HEK293T (cell line): ENCODE results near the gene ART1.
A peak's percentile ranks its signal among the peaks of the same experiment; 100 is the strongest.

Experiments
- CTCF ChIA-PET: fragments of 350-600 bp; formaldehyde crosslinking; extraction: SDS; loops from one replicate; lab custom pipeline; 2021; ENCODE audit warnings: antibody characterized with exemption, inconsistent platforms; lab: Yijun Ruan, JAX
- POLR2A ChIA-PET: fragments of 350-600 bp; formaldehyde crosslinking; extraction: SDS; loops from one replicate; lab custom pipeline; 2020; ENCODE audit warnings: antibody characterized with exemption, inconsistent platforms; lab: Yijun Ruan, JAX
- DNase-seq: peaks from one replicate; pipeline ENCODE4 v3.0.0; 2012; ENCODE audit warnings: mixed read lengths; ENCODE audit errors: extremely low spot score
- ARNT ChIP-seq: fragments of 450-650 bp; IDR thresholded peaks from 2 replicates; pipeline ENCODE4 v1.6.1; 2017; ENCODE audit warnings: mild to moderate bottlenecking
- BHLHE40 ChIP-seq: fragments of 450-650 bp; IDR thresholded peaks from 2 replicates; pipeline ENCODE4 v1.6.1; 2016; ENCODE audit warnings: mild to moderate bottlenecking, moderate library complexity, borderline replicate concordance
- CTBP1 ChIP-seq: fragments of 450-650 bp; IDR thresholded peaks from 2 replicates; pipeline ENCODE4 v1.6.1; 2016; ENCODE audit warnings: borderline replicate concordance
- ELF4 ChIP-seq: fragments of 450-650 bp; IDR thresholded peaks from 2 replicates; pipeline ENCODE4 v1.6.1; 2017; ENCODE audit warnings: antibody characterized with exemption
- FOXA1 ChIP-seq: fragments of 450-650 bp; IDR thresholded peaks from 2 replicates; pipeline ENCODE4 v1.6.1; 2016; ENCODE audit warnings: mild to moderate bottlenecking
- FOXK2 ChIP-seq: fragments of 450-650 bp; IDR thresholded peaks from 2 replicates; pipeline ENCODE4 v1.6.1; 2016; ENCODE audit warnings: mild to moderate bottlenecking
- FOXM1 ChIP-seq: fragments of 450-650 bp; IDR thresholded peaks from 2 replicates; pipeline ENCODE4 v1.6.1; 2017; ENCODE audit warnings: mild to moderate bottlenecking, borderline replicate concordance
- HDGF ChIP-seq: fragments of 450-650 bp; IDR thresholded peaks from 2 replicates; pipeline ENCODE4 v1.6.1; 2017; ENCODE audit warnings: antibody characterized with exemption, borderline replicate concordance
- L3MBTL2 ChIP-seq: fragments of 450-650 bp; conservative IDR thresholded peaks from 2 replicates; pipeline ENCODE4 v1.6.1; 2016; ENCODE audit warnings: mild to moderate bottlenecking
- LEF1 ChIP-seq: fragments of 450-650 bp; IDR thresholded peaks from 2 replicates; pipeline ENCODE4 v1.6.1; 2017; ENCODE audit warnings: mild to moderate bottlenecking, borderline replicate concordance
- NFRKB ChIP-seq: fragments of 450-650 bp; IDR thresholded peaks from 2 replicates; pipeline ENCODE4 v1.6.1; 2016; ENCODE audit warnings: mild to moderate bottlenecking, moderate library complexity
- PKNOX1 ChIP-seq: fragments of 450-650 bp; IDR thresholded peaks from 2 replicates; pipeline ENCODE4 v1.6.1; 2016
- SP1 ChIP-seq: fragments of 450-650 bp; IDR thresholded peaks from 2 replicates; pipeline ENCODE4 v1.6.1; 2017
- SUZ12 ChIP-seq: fragments of 450-650 bp; IDR thresholded peaks from 2 replicates; pipeline ENCODE4 v1.6.1; 2016; ENCODE audit warnings: mild to moderate bottlenecking
- TARDBP ChIP-seq: fragments of 450-650 bp; IDR thresholded peaks from 2 replicates; pipeline ENCODE4 v1.6.1; 2016
- ZNF384 ChIP-seq: fragments of 450-650 bp; IDR thresholded peaks from 2 replicates; pipeline ENCODE4 v1.6.1; 2016

The ART1 gene

GRCh38 chr11:3671334-3672254 is 26.7 kb downstream of the ART1 start, which contains the start of gene CHRNA10:
TSS of gene CHRNA10 (minus strand) at chr11:3671384. CDS start at chr11:3671312, 72 bp downstream.
- DNase-seq, result peak; percentile 3
- CTCF ChIA-PET, result no interaction called here
- POLR2A ChIA-PET, result no interaction called here
- TF ChIP-seq L3MBTL2, result no peak
- TF ChIP-seq FOXA1, result no peak

GRCh38 chr11:3674189-3674588 is 29.3 kb downstream of the ART1 start:
- ChIA-PET POLR2A (no interaction called here), CTCF (no interaction called here)
- TF ChIP-seq SP1, result no peak
- no peak for TF ChIP-seq L3MBTL2
- TF ChIP-seq FOXM1, result no peak
- TF ChIP-seq CTBP1, result no peak
- no peak for TF ChIP-seq BHLHE40
- no peak for TF ChIP-seq ZNF384
- TF ChIP-seq HDGF, result no peak
- no peak for TF ChIP-seq FOXA1
- no peak for TF ChIP-seq TARDBP
- no peak for TF ChIP-seq FOXK2
- no peak for TF ChIP-seq SUZ12
- no peak for TF ChIP-seq NFRKB
- TF ChIP-seq ELF4, result no peak
- no peak for TF ChIP-seq PKNOX1
- TF ChIP-seq ARNT, result no peak
- DNase-seq, result no peak

DNA sequence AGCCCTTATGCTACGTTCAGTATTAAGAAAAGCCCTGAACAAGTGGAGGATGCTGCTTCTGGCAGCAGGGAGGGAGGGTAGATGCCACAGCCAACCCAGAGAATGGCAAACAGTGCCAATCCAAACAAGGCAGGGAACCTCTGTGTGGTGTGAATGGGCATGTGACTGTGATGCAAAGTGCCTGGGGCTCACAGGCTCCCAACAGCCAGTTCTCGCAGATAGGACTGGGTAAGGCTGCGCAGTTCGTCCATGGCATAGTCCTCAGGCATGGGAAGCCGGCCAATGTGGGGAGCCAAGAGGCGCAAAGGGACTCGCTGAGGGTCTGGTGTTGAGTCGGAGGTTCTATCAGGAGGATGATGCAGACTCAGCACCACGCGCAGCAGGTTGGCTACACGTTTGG is 31.0 kb downstream of the ART1 start:
- POLR2A ChIA-PET, result no interaction called here
- no peak for DNase-seq
- no peak for TF ChIP-seq L3MBTL2
- no peak for TF ChIP-seq FOXM1
- no peak for TF ChIP-seq CTBP1
- TF ChIP-seq SUZ12, result no peak
- no peak for TF ChIP-seq BHLHE40
- CTCF ChIA-PET, result no interaction called here

- TF ChIP-seq BHLHE40 (no peak), TARDBP (no peak), FOXK2 (no peak), SUZ12 (no peak), HDGF (no peak), L3MBTL2 (no peak)
- no peak for DNase-seq
- ChIA-PET CTCF (no interaction called here), POLR2A (no interaction called here)
These were observed 34.1 kb downstream of the ART1 start for GRCh38 chr11:3679077-3679476.

GRCh38 chr11:3683039-3683438 is 38.1 kb downstream of the ART1 start:
- ChIA-PET POLR2A (no interaction called here), CTCF (no interaction called here)
- DNase-seq, result no peak
- TF ChIP-seq TARDBP (no peak), ZNF384 (no peak), ELF4 (no peak), FOXM1 (no peak), HDGF (no peak), FOXA1 (no peak), LEF1 (no peak), BHLHE40 (no peak), ARNT (no peak), SUZ12 (no peak), SP1 (no peak)

DNA sequence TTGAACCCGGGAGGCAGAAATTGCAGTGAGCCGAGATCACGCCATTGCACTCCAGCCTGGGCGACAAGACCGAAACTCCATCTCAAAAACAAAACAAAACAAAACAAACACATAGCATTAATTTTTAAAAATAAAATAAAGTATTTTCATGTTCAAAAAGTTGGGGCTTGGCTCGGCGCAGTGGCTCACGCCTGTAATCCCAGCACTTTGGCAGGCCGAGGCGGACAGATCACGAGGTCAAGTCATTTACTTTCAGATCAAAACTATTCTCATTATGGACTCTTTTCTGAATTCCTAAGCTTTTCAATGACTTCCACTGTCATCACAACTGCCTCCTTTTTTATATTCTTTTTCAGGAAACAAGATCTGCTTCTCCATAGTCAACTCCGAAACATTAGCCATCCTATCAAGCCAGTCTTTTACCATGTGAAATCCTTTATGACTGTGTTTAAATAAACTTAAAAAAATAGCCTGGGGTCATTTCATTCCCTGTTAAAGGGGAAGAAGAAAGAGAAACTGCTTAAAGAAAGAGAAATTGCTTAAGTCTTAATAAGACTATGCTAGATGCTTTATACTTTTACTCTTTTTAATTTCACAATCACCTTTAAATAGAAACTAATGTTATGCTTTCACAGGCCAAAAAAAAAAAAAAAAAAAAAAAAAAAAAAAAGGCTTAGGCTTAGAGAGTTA is 39.3 kb downstream of the ART1 start:
- no peak for DNase-seq
- POLR2A ChIA-PET, result no interaction called here
- no peak for TF ChIP-seq L3MBTL2
- TF ChIP-seq FOXM1, result no peak
- TF ChIP-seq TARDBP, result no peak
- TF ChIP-seq FOXK2, result no peak
- TF ChIP-seq ZNF384, result no peak
- TF ChIP-seq FOXA1, result no peak
- no peak for TF ChIP-seq NFRKB
- no peak for TF ChIP-seq LEF1
- TF ChIP-seq ELF4, result no peak
- TF ChIP-seq BHLHE40, result no peak
- no peak for TF ChIP-seq CTBP1
- TF ChIP-seq SP1, result no peak
- TF ChIP-seq HDGF, result no peak
- no peak for TF ChIP-seq ARNT
- TF ChIP-seq PKNOX1, result no peak
- no peak for TF ChIP-seq SUZ12
- CTCF ChIA-PET, result interaction anchor here (0.6 kb wide), 2 partner anchors 12 to 15 kb away, joined by 5 to 7 read pairs; no protein-coding TSS in a partner anchor

GRCh38 chr11:3684819-3685172 is 39.9 kb downstream of the ART1 start:
- CTCF ChIA-PET, result interaction anchor here (0.6 kb wide), 2 partner anchors 12 to 14 kb away, joined by 5 to 7 read pairs; no protein-coding TSS in a partner anchor
- TF ChIP-seq FOXK2 (no peak), PKNOX1 (no peak), BHLHE40 (no peak), FOXM1 (no peak), ELF4 (no peak), ARNT (no peak), FOXA1 (no peak), SUZ12 (no peak), SP1 (no peak), LEF1 (no peak), ZNF384 (no peak), L3MBTL2 (no peak), CTBP1 (no peak), NFRKB (no peak), HDGF (no peak)
- POLR2A ChIA-PET, result no interaction called here
- DNase-seq, result no peak
